Rectal smooth muscle tissue (tissue), 1 donor: ENCODE results near the gene SYTL3.
"Not testable (repeated sequence)": the region's sequence is repeated elsewhere in the genome, so short reads cannot be mapped to it uniquely, and the experiment has no call there.

Experiments used
- H3K27ac ChIP-seq: one replicate; pipeline ENCODE4 v1.7.0; 2013; ENCODE audit warnings: low read depth, low read length, inconsistent platforms
- H3K27me3 ChIP-seq: one replicate; pipeline ENCODE4 v1.7.0; 2013; ENCODE audit warnings: low read length; ENCODE audit not compliant: control insufficient read depth, insufficient read depth
- H3K36me3 ChIP-seq: one replicate; pipeline ENCODE4 v1.7.0; 2013; ENCODE audit warnings: low read length; ENCODE audit not compliant: control insufficient read depth, insufficient read depth
- H3K4me1 ChIP-seq: one replicate; pipeline ENCODE4 v1.7.0; 2013; ENCODE audit warnings: low read length; ENCODE audit not compliant: control insufficient read depth, insufficient read depth
- H3K4me3 ChIP-seq: one replicate; pipeline ENCODE4 v1.7.0; 2013; ENCODE audit warnings: low read length
- H3K9ac ChIP-seq: one replicate; pipeline ENCODE4 v1.7.0; 2013; ENCODE audit warnings: low read length

The SYTL3 gene, protein sequence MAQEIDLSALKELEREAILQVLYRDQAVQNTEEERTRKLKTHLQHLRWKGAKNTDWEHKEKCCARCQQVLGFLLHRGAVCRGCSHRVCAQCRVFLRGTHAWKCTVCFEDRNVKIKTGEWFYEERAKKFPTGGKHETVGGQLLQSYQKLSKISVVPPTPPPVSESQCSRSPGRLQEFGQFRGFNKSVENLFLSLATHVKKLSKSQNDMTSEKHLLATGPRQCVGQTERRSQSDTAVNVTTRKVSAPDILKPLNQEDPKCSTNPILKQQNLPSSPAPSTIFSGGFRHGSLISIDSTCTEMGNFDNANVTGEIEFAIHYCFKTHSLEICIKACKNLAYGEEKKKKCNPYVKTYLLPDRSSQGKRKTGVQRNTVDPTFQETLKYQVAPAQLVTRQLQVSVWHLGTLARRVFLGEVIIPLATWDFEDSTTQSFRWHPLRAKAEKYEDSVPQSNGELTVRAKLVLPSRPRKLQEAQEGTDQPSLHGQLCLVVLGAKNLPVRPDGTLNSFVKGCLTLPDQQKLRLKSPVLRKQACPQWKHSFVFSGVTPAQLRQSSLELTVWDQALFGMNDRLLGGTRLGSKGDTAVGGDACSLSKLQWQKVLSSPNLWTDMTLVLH

DNA sequence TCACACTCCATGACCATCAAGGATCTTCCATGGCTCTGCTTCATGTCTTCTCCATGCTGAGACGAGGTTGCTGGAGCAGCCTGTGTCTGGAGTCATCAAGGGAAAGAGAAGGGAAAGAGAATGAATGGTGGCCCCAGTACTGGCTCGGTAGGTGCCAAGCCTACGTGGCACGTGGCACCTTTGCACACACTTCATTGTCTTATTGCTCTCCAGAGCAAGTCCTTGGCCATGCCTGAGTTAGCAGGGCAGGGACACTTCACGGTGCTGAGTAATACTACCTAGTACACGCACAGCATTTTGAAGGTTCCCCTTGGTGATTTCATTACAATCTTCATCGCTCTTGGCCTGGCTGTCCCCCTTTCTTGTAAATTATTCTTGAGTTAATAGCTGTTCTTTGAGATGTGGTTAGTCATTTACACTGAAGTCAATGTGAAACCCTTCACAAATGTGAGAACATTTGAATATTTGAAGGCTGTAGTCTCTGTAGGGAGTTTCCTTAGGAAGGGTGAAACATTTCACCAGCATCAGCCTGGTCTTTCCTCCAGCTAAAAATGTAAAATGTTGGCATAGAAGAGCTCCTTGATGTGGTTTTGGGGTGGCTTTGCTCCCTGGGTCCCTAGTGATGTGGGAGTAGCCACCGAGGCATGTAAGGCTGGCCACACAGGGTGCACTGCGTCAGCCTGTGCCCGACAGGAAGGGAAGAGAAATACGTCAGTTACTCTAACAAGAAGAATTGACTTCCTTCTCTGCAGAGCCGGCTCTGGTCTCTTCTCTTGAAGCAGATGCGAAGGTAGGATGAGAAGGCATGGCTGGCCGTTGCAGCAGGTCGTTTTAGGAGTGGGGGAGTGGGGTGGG lies at the start of gene SYTL3:
SYTL3 (plus strand) TSS at position 766 of the 855 bp plus-strand sequence. CDS start 13,215 bp downstream, outside the sequence.
- Histone ChIP-seq H3K9ac (no peak within 1 kb of the TSS), H3K27ac (no peak within 1 kb of the TSS), H3K4me1 (peaks cover 8% of the 10 kb centered on the region), H3K36me3 (no peaks in the 10 kb centered on the region), H3K27me3 (no peaks in the 10 kb centered on the region), H3K4me3 (no peak within 1 kb of the TSS)

DNA sequence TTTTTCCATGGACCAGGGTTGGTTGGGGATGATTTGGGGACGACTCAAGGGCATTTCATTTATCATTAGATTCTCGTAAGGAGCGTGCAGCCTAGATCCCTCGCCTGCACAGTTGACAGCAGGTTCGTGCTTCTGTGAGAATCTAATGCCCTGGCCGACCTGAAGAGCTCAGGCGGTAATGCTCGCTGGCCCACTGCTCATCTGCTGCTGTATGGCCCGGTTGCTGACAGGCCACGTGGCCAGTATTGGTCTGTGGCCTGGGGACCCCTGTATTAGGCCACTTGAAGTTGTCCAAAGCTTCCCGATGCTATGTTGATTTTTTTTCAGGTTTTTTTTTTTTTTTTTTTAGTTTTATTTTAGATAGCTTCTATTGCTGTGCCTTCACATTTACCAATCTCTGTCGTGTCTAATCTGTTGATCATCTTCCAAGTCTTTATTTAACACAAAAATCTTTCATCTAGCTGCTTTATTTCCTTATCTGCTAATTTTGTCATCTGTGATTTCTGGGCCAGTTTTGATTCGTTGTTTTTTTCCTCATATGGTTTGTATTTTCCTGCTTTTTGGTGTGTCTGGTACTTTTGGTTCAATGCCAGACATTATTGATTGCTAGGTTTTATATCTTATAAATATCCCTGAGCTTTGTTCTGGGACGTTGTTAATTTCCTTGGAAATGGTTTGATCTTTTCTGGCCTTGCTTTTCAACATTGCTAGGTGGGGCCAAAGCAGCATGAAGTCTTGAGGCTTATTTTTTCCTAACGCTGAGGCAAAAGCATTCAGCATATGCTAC lies 46.4 kb upstream of the SYTL3 start:
- Histone ChIP-seq H3K36me3 (peaks cover 11% of the 10 kb centered on the region), H3K27ac (no peak overlapping the region), H3K4me1 (no peaks in the 10 kb centered on the region), H3K27me3 (no peaks in the 10 kb centered on the region), H3K4me3 (no peak overlapping the region), H3K9ac (no peak overlapping the region)

DNA sequence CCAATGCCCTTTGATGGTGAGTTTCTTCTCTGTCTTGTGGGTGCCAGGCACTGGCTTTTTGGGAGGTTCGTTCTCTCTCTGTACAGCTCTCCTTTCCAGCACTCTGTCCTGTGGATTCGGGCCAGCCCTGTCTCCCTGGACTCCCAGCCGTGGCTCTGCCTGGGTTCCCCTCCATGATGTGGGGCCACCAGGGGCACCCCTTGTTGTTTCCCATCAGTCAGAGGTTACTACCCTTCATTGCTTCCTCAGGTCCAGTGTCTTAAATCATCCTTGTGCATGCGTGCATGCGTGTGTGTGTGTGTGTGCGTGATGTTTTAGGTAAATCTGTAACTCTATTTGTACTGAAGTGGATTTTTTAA lies 45.8 kb upstream of the SYTL3 start:
- H3K36me3 ChIP-seq = peaks cover 11% of the 10 kb centered on the region
- no peaks in the 10 kb centered on the region for H3K27me3 ChIP-seq
- no peaks in the 10 kb centered on the region for H3K4me1 ChIP-seq
- H3K4me3 ChIP-seq = no peak overlapping the region
- no peak overlapping the region for H3K9ac ChIP-seq
- H3K27ac ChIP-seq = no peak overlapping the region

- no peaks in the 10 kb centered on the region for H3K27me3 ChIP-seq
- H3K4me1 ChIP-seq = no peaks in the 10 kb centered on the region
- no peak overlapping the region for H3K27ac ChIP-seq
- no peak overlapping the region for H3K4me3 ChIP-seq
- H3K9ac ChIP-seq = no peak overlapping the region
- peaks cover 19% of the 10 kb centered on the region for H3K36me3 ChIP-seq
Measured at GRCh38 chr6:158605266-158605878, 44.5 kb upstream of the SYTL3 start.

- peaks cover 19% of the 10 kb centered on the region for H3K36me3 ChIP-seq
- not testable (repeated sequence) for H3K4me1 ChIP-seq, H3K27ac ChIP-seq, H3K9ac ChIP-seq, H3K4me3 ChIP-seq, H3K27me3 ChIP-seq
Measured at GRCh38 chr6:158606011-158606410, 43.8 kb upstream of the SYTL3 start.

DNA sequence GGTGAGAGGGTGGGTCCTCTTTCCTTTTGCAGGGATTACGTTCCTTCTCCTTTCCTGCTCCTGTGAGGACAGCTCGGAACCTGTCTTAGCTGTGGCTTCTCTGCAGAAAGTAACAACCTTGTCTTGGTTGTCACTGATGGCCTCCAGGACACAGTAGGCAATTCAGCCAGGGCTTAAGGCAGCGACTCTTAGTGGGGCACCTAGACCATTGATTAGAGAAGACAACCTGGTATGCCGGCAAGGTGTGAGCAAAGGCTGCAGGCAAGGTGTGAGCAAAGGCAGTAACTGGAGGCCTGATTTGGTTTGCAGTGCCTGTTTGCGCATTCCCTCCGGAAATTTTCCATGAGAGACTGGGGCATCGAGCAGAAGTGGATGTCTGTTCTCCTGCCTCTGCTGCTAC lies 42.9 kb upstream of the SYTL3 start:
- Histone ChIP-seq H3K4me1 (no peaks in the 10 kb centered on the region), H3K9ac (no peak overlapping the region), H3K4me3 (no peak overlapping the region), H3K27me3 (no peaks in the 10 kb centered on the region), H3K27ac (no peak overlapping the region), H3K36me3 (peaks cover 19% of the 10 kb centered on the region)

- Histone ChIP-seq H3K4me1 (no peaks in the 10 kb centered on the region), H3K9ac (no peak overlapping the region), H3K36me3 (peaks cover 19% of the 10 kb centered on the region), H3K27ac (no peak overlapping the region), H3K27me3 (no peaks in the 10 kb centered on the region), H3K4me3 (no peak overlapping the region)
Measured at GRCh38 chr6:158607411-158608170, 42.3 kb upstream of the SYTL3 start.

DNA sequence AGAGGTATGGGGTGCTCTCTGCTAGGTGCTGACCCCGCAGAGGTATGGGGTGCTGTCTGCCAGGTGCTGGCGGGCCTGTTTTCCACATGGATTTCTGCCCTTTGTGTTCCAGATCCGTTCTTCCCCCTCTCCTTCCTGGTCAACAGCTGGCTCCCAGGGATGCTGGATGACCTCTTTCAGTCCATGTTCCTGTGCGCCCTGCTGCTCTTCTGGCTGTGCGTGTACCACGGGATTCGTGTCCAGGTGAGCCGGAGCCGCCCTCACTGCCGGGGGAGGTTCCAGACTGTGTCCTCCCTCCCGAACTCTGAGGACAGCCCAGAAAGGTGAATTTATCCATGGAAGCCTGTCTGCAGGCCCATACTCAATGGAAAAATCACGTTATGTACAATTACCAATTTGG lies 41.6 kb upstream of the SYTL3 start:
- Histone ChIP-seq H3K9ac (no peak overlapping the region), H3K27ac (no peak overlapping the region), H3K4me1 (no peaks in the 10 kb centered on the region), H3K27me3 (no peaks in the 10 kb centered on the region), H3K4me3 (no peak overlapping the region), H3K36me3 (peaks cover 17% of the 10 kb centered on the region)

- peaks cover 17% of the 10 kb centered on the region for H3K36me3 ChIP-seq
Measured at GRCh38 chr6:158609455-158610155, 40.2 kb upstream of the SYTL3 start.

DNA sequence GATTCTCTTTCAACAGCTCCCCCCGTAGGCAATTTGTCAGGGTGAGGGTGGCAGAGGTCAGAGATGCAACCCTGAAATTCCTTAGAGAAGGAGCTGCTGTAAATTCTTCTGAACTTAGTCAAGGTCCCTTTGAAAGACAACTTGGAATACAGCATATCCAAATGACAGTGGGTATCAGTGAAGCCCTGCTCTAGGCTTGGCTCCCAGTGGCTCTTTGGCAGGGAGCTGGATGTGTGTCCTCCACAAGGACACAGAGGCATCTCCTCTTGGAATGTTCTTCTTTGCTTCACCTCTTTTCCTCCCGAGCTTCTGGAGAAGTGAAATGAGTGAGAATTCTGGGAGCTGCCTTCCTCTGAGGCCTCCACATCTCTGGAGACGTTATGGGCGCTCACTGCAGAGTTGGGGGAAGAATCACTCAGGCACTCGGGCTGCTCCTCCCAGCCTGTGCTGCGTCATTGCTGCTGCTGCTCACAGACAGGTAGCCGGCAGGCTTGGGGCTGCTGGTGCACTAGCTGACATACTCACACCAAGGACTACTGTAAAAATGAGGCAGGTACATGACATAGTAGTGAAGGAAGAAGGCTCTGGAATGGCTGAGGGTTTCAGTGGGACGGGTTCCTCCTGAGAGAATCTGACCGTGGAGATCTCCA lies 39.4 kb upstream of the SYTL3 start:
- Histone ChIP-seq H3K27me3 (no peaks in the 10 kb centered on the region), H3K27ac (no peak overlapping the region), H3K4me1 (no peaks in the 10 kb centered on the region), H3K4me3 (no peak overlapping the region), H3K9ac (no peak overlapping the region), H3K36me3 (peaks cover 17% of the 10 kb centered on the region)

More at GRCh38 chr6:158609455-158610155, 40.2 kb upstream of the SYTL3 start:
- H3K27ac ChIP-seq = no peak overlapping the region
- no peak overlapping the region for H3K9ac ChIP-seq
- no peaks in the 10 kb centered on the region for H3K27me3 ChIP-seq
- no peak overlapping the region for H3K4me3 ChIP-seq
- H3K4me1 ChIP-seq = no peaks in the 10 kb centered on the region
